HepG2 (cell line): Measurements from ENCODE around the gene URB1. TPM values are rescaled to one million over a fixed set of nuclear protein-coding genes. Genes with fewer than 3 reads are reported as not detected.

ENCODE experiments used
- ATAC-seq: fragments of 200-7000 bp; cut with Tn5 transposase; 3 replicates; pipeline ENCODE4 v1.9.1; 2020; ENCODE audit warnings: mild to moderate bottlenecking, moderate library complexity
- BruUV-seq: library from RNA; stranded (reverse); fragments of 400-500 nt; replicated peaks from 2 replicates; lab custom pipeline; 2021; lab: Mats Ljungman, UMichigan
- CTCF ChIA-PET: fragments of 300-600 bp; formaldehyde crosslinking; extraction: SDS; loops from one replicate; lab custom pipeline; 2021; ENCODE audit warnings: low total read pairs, inconsistent platforms, low intra/inter-chr PET ratio; lab: Yijun Ruan, JAX
- POLR2A ChIA-PET: fragments of 350-600 bp; sonication (Branson Sonifier 250); formaldehyde crosslinking; loops from one replicate; lab custom pipeline; 2020; ENCODE audit warnings: antibody characterized with exemption, inconsistent platforms; lab: Yijun Ruan, JAX
- DNase-seq: peaks from one replicate; pipeline ENCODE4 v3.0.0-alpha.2; 2015; ENCODE audit warnings: low spot score
- FAIRE-seq: peaks from 3 replicates; lab custom pipeline; 2011; peaks lifted over from hg19 to GRCh38; lab: Jason Lieb, UNC
- H2AFZ ChIP-seq: one replicate; pipeline ENCODE4 v1.6.1; 2011; ENCODE audit warnings: low read length, inconsistent platforms
- H3K27ac ChIP-seq: fragments of 300-600 bp; 3 replicates; pipeline ENCODE4 v1.8.0; 2011; ENCODE audit warnings: mixed run types, mild to moderate bottlenecking, mixed read lengths, low read length, inconsistent platforms; ENCODE audit not compliant: insufficient read depth; ENCODE audit errors: extremely low read length
- H3K27me3 ChIP-seq, 2 experiments: fragments of 200-600 bp in 1 of 2; 2 replicates in 1 of 2; 3 replicates in 1 of 2; pipeline versions ENCODE4 v1.6.0 to v1.8.0; 2011; ENCODE audit warnings: low read length in 2 of 2, mild to moderate bottlenecking in 2 of 2, moderate library complexity in 2 of 2, inconsistent platforms in 1 of 2; ENCODE audit not compliant: insufficient read depth in 2 of 2, control insufficient read depth in 1 of 2
- H3K36me3 ChIP-seq, 2 experiments: fragments of 200-600 bp in 1 of 2; replicated peaks in 1 of 2; 2 replicates in 1 of 2; 3 replicates in 1 of 2; pipeline versions ENCODE4 v1.5.1 to v1.8.0; 2011; ENCODE audit warnings: low read length in 2 of 2, inconsistent platforms in 1 of 2; ENCODE audit not compliant: insufficient read depth in 2 of 2, control insufficient read depth in 1 of 2
- H3K4me1 ChIP-seq: 2 replicates; pipeline ENCODE4 v1.5.1; 2012; ENCODE audit warnings: low read length, inconsistent platforms; ENCODE audit not compliant: insufficient read depth
- H3K4me2 ChIP-seq: 2 replicates; pipeline ENCODE4 v1.6.0; 2011; ENCODE audit warnings: low read depth, low read length, inconsistent platforms
- H3K4me3 ChIP-seq, 3 experiments: fragments of 200-600 bp in 1 of 3; sonication (generic), shearing (Covaris generic) in 1 of 3; replicated peaks in 1 of 3; 2 replicates each; pipeline ENCODE4 v1.5.1; 2011 to 2016; ENCODE audit warnings: low read length in 3 of 3, inconsistent platforms in 2 of 3, low read depth in 2 of 3, mild to moderate bottlenecking in 2 of 3, control low read depth in 1 of 3, mixed read lengths in 1 of 3; ENCODE audit not compliant: insufficient read depth in 1 of 3
- H3K79me2 ChIP-seq: one replicate; pipeline ENCODE4 v1.6.1; 2011; ENCODE audit warnings: low read length, inconsistent platforms; ENCODE audit not compliant: insufficient read depth
- H3K9ac ChIP-seq: 2 replicates; pipeline ENCODE4 v1.6.0; 2011; ENCODE audit warnings: mild to moderate bottlenecking, low read depth, low read length, inconsistent platforms; ENCODE audit not compliant: insufficient read depth
- H3K9me3 ChIP-seq: 2 replicates; pipeline ENCODE4 v1.5.1; 2012; ENCODE audit warnings: mild to moderate bottlenecking, low read length
- H4K20me1 ChIP-seq: 2 replicates; pipeline ENCODE4 v1.6.0; 2011; ENCODE audit warnings: inconsistent platforms, mild to moderate bottlenecking, low read length, moderate library complexity; ENCODE audit not compliant: insufficient read depth
- AFF4 ChIP-seq: sonication (generic); formaldehyde crosslinking; IDR thresholded peaks from 2 replicates; pipeline ENCODE4 v1.4.0; 2020; ENCODE audit warnings: missing genetic modification reagents
- ARNTL ChIP-seq: sonication (generic); formaldehyde crosslinking; IDR thresholded peaks from 2 replicates; pipeline ENCODE4 v1.4.0; 2020; ENCODE audit warnings: mild to moderate bottlenecking, missing genetic modification reagents
- CEBPB ChIP-seq: IDR thresholded peaks from 2 replicates; pipeline ENCODE4 v1.6.1; 2011; ENCODE audit warnings: low read depth, low read length, improper control_type of control experiment, borderline replicate concordance
- CREM ChIP-seq, 2 experiments: sonication (generic) in 1 of 2; formaldehyde crosslinking in 1 of 2; IDR thresholded peaks; 2 replicates each; pipeline versions ENCODE4 v1.4.0 to v1.6.1; 2016 to 2020; ENCODE audit warnings: antibody characterized with exemption in 1 of 2, mild to moderate bottlenecking in 1 of 2, missing genetic modification reagents in 1 of 2
- MBNL3 ChIP-seq: fragments of 250-450 bp; sonication (Bioruptor Pico); conservative IDR thresholded peaks from 2 replicates; pipeline ENCODE4 v1.8.0; 2022; ENCODE audit warnings: mild to moderate bottlenecking, inconsistent platforms
- NAIF1 ChIP-seq: sonication (generic); formaldehyde crosslinking; IDR thresholded peaks from 2 replicates; pipeline ENCODE4 v1.5.0; 2020; ENCODE audit warnings: mild to moderate bottlenecking, missing genetic modification reagents, borderline replicate concordance
- NCOA2 ChIP-seq: sonication (generic); formaldehyde crosslinking; IDR thresholded peaks from 2 replicates; pipeline ENCODE4 v1.8.0; 2022; ENCODE audit warnings: inconsistent platforms
- NCOR1 ChIP-seq: fragments of 200-600 bp; sonication (generic); IDR thresholded peaks from 2 replicates; pipeline ENCODE4 v1.7.0; 2017; ENCODE audit warnings: antibody characterized with exemption, low read length, borderline replicate concordance
- NFAT5 ChIP-seq: sonication (generic); formaldehyde crosslinking; IDR thresholded peaks from 2 replicates; pipeline ENCODE4 v1.4.0; 2020; ENCODE audit warnings: missing genetic modification reagents
- POLR2AphosphoS5 ChIP-seq: IDR thresholded peaks from 2 replicates; pipeline ENCODE4 v1.6.1; 2012; ENCODE audit warnings: low read depth, low read length
- POLR2G ChIP-seq: fragments of 200-400 bp; formaldehyde crosslinking; IDR thresholded peaks from 2 replicates; pipeline ENCODE4 v1.6.1; 2018; ENCODE audit warnings: mild to moderate bottlenecking, low read depth, low read length, moderate library complexity
- SP140L ChIP-seq: sonication (generic); formaldehyde crosslinking; IDR thresholded peaks from 2 replicates; pipeline ENCODE4 v1.4.0; 2020; ENCODE audit warnings: missing genetic modification reagents, borderline replicate concordance
- TEF ChIP-seq: sonication (generic); formaldehyde crosslinking; IDR thresholded peaks from 2 replicates; pipeline ENCODE4 v1.5.0; 2020; ENCODE audit warnings: missing genetic modification reagents
- U2AF1 ChIP-seq: fragments of 200-400 bp; formaldehyde crosslinking; optimal IDR thresholded peaks from 2 replicates; pipeline ENCODE3; 2017; ENCODE audit warnings: mild to moderate bottlenecking, low read depth, low read length
- ZFAT ChIP-seq: sonication (generic); formaldehyde crosslinking; conservative IDR thresholded peaks from 2 replicates; pipeline ENCODE4 v1.8.1; 2023; ENCODE audit warnings: missing genetic modification reagents, inconsistent platforms
- ZNF441 ChIP-seq: sonication (generic); formaldehyde crosslinking; IDR thresholded peaks from 2 replicates; pipeline ENCODE4 v1.7.0; 2021; ENCODE audit warnings: missing genetic modification reagents, borderline replicate concordance
- ZNF672 ChIP-seq: sonication (generic); formaldehyde crosslinking; IDR thresholded peaks from 2 replicates; pipeline ENCODE4 v1.8.1; 2022; ENCODE audit warnings: missing genetic modification reagents
- WGBS: methylation state at CpG from one replicate; pipeline ENCODE4 v1.1.6; 2017; ENCODE audit warnings: low lambda C conversion rate; 5-methylcytosine and 5-hydroxymethylcytosine counted together
- in situ Hi-C: cut with HindIII; loops from 2 replicates; pipeline ENCODE4 v1.10.0; 2017; ENCODE audit warnings: low pct_unique_long_range_greater_than_20kb; ENCODE audit not compliant: extremely low pct_ligation_motif_present
- intact Hi-C: fragments of 100-400 bp; cut with micrococcal nuclease; formaldehyde crosslinking; loops from one replicate; pipeline ENCODE4 v1.10.0; 2022; ENCODE audit not compliant: unreplicated experiment
- polyA plus RNA-seq, 8 experiments: library from polyadenylated mRNA; depleted of rRNA in 3 of 8; stranded (reverse) in 7 of 8; unstranded in 1 of 8; fragments of >200 nt; fragmentation: Illumina TruSeq in 4 of 8; extraction: Trizol in 4 of 8; gene quantifications; 2 replicates each; pipeline versions ENCODE4 v1.2.1 to v1.2.3, GENCODE V29; 2011 to 2016; ENCODE audit warnings: low read depth in 4 of 8, missing spikeins in 1 of 8, mixed read lengths in 1 of 8; ENCODE audit not compliant: insufficient read depth in 1 of 8
- total RNA-seq, 5 experiments: library from RNA; depleted of rRNA; stranded (reverse); fragments of >200 nt; fragmentation: Illumina TruSeq; extraction: Trizol; gene quantifications; 2 replicates each; pipeline ENCODE4 v1.2.3, GENCODE V29; 2016; ENCODE audit warnings: low read depth in 1 of 5

Gene URB1
- total and polyA plus RNA-seq, 2 of the 13 experiments (the other 11 are each of a cell fraction or from before 2014, with no cell fraction given): 4.5 to 16.7 TPM

GRCh38 chr21:32347977-32348376 is 44.8 kb downstream of the URB1 start:
- DNase-seq (no peak), FAIRE-seq (no peak), ATAC-seq (no peak)
- ChIA-PET POLR2A (no interaction called here), CTCF (no interaction called here)
- Histone ChIP-seq H3K79me2 (no peaks in the 10 kb centered on the region), H3K4me1 (no peaks in the 10 kb centered on the region), H3K27me3 (no peaks in the 10 kb centered on the region), H3K36me3 (peaks cover 55 to 97% of the 10 kb centered on the region in 2 experiments), H4K20me1 (no peaks in the 10 kb centered on the region), H3K4me2 (no peak overlapping the region), H3K27ac (no peak overlapping the region), H2AFZ (no peak overlapping the region), H3K9me3 (no peaks in the 10 kb centered on the region), H3K9ac (no peak overlapping the region), H3K4me3 (no peak overlapping the region)
- intact Hi-C loops (no loop called here), in situ Hi-C loops (no loop called here)
- TF ChIP-seq MBNL3 (CRISPR knock-in tag): no peak
- TF ChIP-seq CEBPB: no peak
- TF ChIP-seq NCOR1: no peak
- no peak for TF ChIP-seq ARNTL (CRISPR knock-in tag)
- no peak for TF ChIP-seq POLR2G
- no peak for TF ChIP-seq SP140L (CRISPR knock-in tag)
- no peak for TF ChIP-seq ZFAT (CRISPR knock-in tag)
- no peak for TF ChIP-seq ZNF672 (CRISPR knock-in tag)
- no peak for TF ChIP-seq POLR2AphosphoS5
- TF ChIP-seq NAIF1 (CRISPR knock-in tag): no peak
- TF ChIP-seq NCOA2 (CRISPR knock-in tag): no peak
- TF ChIP-seq NFAT5: no peak
- TF ChIP-seq TEF (CRISPR knock-in tag): no peak
- TF ChIP-seq ZNF441 (CRISPR knock-in tag): no peak
- TF ChIP-seq CREM (IDR thresholded peaks at IDR 0.05): no peak
- no peak for TF ChIP-seq CREM (CRISPR knock-in tag; IDR thresholded peaks at IDR 0.05)
- TF ChIP-seq AFF4 (CRISPR knock-in tag): no peak
- TF ChIP-seq U2AF1: no peak
- 90% methylated on average over 10 of the region's 11 CpGs for WGBS
- BruUV-seq: no TSS peak
